HepG2 (cell line): ENCODE results near the gene YIPF1.

Source experiments
- DPF2 ChIP-seq: sonication (generic); formaldehyde crosslinking; IDR thresholded peaks from 2 replicates; pipeline ENCODE4 v1.4.0; 2020; ENCODE audit warnings: mild to moderate bottlenecking, low read depth, missing genetic modification reagents, borderline replicate concordance
- MTA1 ChIP-seq: sonication (generic); formaldehyde crosslinking; IDR thresholded peaks from 2 replicates; pipeline ENCODE4 v1.4.0; 2020; ENCODE audit warnings: missing genetic modification reagents, mild to moderate bottlenecking, borderline replicate concordance
- ZNF224 ChIP-seq: sonication (generic); formaldehyde crosslinking; IDR thresholded peaks from 2 replicates; pipeline ENCODE4 v1.5.0; 2020; ENCODE audit warnings: mild to moderate bottlenecking, missing genetic modification reagents
- ZNF660 ChIP-seq: sonication (generic); formaldehyde crosslinking; IDR thresholded peaks from 2 replicates; pipeline ENCODE4 v1.5.1; 2020; ENCODE audit warnings: mild to moderate bottlenecking, low read depth, missing genetic modification reagents, borderline replicate concordance

DNA sequence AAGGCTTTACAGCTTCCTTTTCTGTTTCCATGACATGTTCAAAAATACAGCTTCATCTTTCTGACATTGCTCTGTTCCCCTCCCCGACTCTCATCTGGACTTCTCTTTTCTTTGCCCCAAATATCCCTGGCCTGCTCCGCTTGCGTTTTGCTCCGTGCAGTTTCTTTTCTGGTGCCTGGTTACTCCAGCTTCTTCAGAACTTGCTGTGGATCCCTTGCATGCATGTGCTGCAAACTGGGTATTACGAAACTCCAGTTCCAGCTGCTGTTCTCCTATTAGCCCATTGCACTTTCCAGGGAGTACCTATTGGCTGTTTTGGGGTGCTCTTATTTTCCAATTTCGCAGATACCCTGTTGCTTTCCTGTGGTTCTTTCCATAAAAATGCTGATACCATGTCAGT lies 41.6 kb downstream of the YIPF1 start:
- TF ChIP-seq ZNF224 (CRISPR knock-in tag) (no peak), DPF2 (CRISPR knock-in tag) (no peak), ZNF660 (no peak), MTA1 (CRISPR knock-in tag) (no peak)
